Activated T-cell treated with anti-CD3 and anti-CD28 coated beads, Interleukin-2, amount 50 U/mL, for 72 hours (primary cell): Measurements from ENCODE around the gene LMLN. TPM values are rescaled to one million over a fixed set of nuclear protein-coding genes. Genes with fewer than 3 reads are reported as not detected.
"Not testable (repeated sequence)": the region's sequence is repeated elsewhere in the genome, so short reads cannot be mapped to it uniquely, and the experiment has no call there.

ENCODE experiments used
- ATAC-seq, 2 donors: fragments of 150-1000 bp; cut with Tn5 transposase; replicated peaks in 1 of 2; 2 replicates each; pipeline ENCODE4 v1.10.0; 2021; ENCODE audit warnings: moderate library complexity in 2 of 2, mild to moderate bottlenecking in 1 of 2
- DNase-seq, 2 donors: peaks; one replicate each; pipeline ENCODE4 v3.0.0; 2021 to 2022; ENCODE audit warnings: mixed read lengths in 1 of 2
- H3K27ac Mint-ChIP-seq: one replicate; pipeline ENCODE4 v1.8.0; 2022; ENCODE audit warnings: mild to moderate bottlenecking, moderate library complexity, mixed read lengths
- H3K27me3 Mint-ChIP-seq: one replicate; pipeline ENCODE4 v1.8.0; 2022; ENCODE audit warnings: low read depth, mixed read lengths
- H3K36me3 Mint-ChIP-seq, 2 donors: one replicate each; pipeline ENCODE4 v1.8.0; 2022; ENCODE audit warnings: mixed read lengths in 2 of 2, mild to moderate bottlenecking in 1 of 2; ENCODE audit not compliant: insufficient read depth in 2 of 2
- H3K4me1 Mint-ChIP-seq: one replicate; pipeline ENCODE4 v1.8.0; 2022; ENCODE audit warnings: low read depth, mixed read lengths
- H3K4me3 Mint-ChIP-seq, 2 donors: one replicate each; pipeline ENCODE4 v1.8.0; 2022; ENCODE audit warnings: mild to moderate bottlenecking in 2 of 2, mixed read lengths in 2 of 2, moderate library complexity in 2 of 2
- H3K9me3 Mint-ChIP-seq, 2 donors: one replicate each; pipeline ENCODE4 v1.8.0; 2022; ENCODE audit warnings: mixed read lengths in 2 of 2
- total RNA-seq, 2 donors: library from RNA; stranded (reverse); gene quantifications; one replicate each; pipeline ENCODE4 v1.2.3, GENCODE V29; 2022

The LMLN gene
- total RNA-seq, 2 donors from 2014 or later = 5.4 to 6.5 TPM

DNA sequence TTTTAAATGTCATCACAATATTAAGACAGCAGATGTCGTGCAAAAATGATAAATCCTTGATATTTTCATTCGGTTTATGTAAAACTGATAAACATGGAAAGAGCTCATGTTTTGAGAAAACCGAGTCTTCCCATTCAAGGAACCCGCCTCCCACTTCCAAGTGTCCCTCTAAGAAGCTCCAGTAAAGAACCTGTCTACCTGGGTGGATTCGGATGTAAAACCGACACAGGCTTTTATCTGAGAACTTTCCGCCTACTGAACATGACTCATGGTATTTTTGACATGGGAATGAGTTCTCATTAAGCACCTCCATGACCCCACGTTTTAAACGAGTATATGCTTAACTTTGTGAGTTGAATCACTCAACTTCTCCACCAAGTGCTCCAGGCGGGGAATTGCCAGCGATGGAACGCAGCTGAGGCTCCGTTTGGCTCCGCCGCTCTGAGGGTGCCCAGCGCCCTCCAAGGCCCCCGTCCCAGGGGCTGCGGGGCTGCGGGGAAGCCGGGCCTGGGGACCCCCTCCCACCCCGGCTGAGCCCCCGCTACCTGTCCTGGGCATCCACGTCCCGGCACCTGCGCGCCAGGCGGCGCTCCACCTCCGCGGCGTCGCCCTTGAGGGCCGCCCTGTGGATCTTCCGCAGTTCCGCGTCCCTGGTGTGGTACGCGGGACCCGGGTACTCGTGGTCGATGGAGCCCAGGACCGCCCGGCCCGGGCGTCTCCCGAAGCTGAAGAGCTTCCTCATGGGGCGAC, 119.9 kb downstream of the LMLN start:
- H3K4me3 Mint-ChIP-seq = peak overlapping the region; percentile 91
- peaks cover 32% of the 10 kb centered on the region for H3K4me1 Mint-ChIP-seq
- H3K36me3 Mint-ChIP-seq = peaks cover 0 to 3% of the 10 kb centered on the region in 2 donors
- H3K9me3 Mint-ChIP-seq = peaks cover 0 to 2% of the 10 kb centered on the region in 2 donors
- peak; percentile 60 to 63 for ATAC-seq
- H3K27me3 Mint-ChIP-seq = peaks cover 50% of the 10 kb centered on the region
- DNase-seq = peak; percentile 46 to 50
- peak overlapping the region; percentile 73 for H3K27ac Mint-ChIP-seq

DNA sequence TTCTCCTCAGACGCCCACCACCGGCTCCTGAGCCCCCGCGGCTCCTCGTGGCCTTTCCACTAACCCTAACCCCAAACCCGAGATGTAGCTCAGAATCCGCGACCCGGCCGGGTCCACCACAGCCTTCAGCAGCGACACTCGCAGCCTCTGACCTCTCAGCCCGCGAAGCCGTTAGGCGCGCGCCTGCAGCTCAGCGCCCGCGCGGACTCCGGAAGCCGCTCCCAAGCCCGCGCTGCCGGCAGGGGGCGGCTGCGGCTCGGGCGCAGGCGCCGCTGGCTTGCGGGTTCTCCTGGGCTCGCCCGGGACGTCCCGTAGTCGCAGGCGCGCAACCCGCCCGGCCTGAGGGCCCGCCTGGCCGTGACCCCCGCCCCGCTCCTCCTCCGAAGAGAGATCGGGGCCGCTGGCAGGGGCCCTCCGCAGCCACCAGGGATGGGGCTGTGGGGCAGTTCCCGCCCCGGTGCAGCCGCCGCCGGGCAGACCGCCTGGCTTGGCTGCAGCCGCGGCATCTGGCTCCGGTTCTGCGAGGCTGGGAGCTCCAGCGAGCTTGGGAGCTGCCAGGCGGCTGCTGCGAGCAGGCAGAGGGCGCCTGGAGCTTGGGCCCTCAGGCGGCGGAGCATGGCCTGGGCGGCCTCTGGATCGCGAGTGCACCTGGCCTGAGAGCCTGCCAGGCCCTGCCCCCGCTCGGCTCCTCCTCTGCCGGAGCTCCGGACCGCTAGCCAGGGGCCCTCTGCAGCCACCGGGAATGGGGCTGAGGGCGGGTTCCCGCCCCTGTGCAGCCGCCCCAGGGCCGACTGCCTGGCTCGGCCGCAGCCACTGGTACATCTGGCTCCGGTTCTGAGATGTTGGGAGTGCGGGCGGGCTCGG, 120.7 kb downstream of the LMLN start:
- peak; percentile 90 to 91 for ATAC-seq
- peak; percentile 85 to 90 for DNase-seq
- H3K4me3 Mint-ChIP-seq = peak overlapping the region; percentile 91
- peaks cover 55% of the 10 kb centered on the region for H3K27me3 Mint-ChIP-seq
- peaks cover 0 to 2% of the 10 kb centered on the region in 2 donors for H3K9me3 Mint-ChIP-seq
- H3K27ac Mint-ChIP-seq = peak overlapping the region; percentile 33
- peaks cover 24% of the 10 kb centered on the region for H3K4me1 Mint-ChIP-seq
- peaks cover 0 to 3% of the 10 kb centered on the region in 2 donors for H3K36me3 Mint-ChIP-seq

DNA sequence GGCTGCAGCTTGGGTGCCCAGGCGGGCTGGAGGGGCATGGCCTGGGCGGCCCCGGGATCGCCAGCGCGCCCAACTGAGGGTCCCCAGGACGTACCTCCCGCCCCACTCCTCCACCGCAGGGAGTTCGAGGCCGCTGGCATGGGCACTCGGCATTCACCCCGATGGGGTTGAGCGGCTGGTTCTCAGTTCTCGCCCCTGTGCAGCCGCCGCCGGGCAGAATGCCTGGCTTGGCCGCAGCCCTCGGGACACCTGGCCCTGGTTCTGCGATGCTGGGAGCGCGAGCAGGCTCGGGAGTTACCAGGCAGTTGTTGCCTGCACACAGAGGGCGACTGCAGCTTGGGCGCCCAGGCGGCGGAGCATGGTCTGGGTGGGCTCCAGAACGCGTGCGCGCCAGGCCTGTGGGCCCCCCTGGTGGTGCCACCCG, 121.4 kb downstream of the LMLN start:
- no peak for ATAC-seq
- H3K27ac Mint-ChIP-seq = no peak overlapping the region
- H3K9me3 Mint-ChIP-seq = peaks cover 0 to 2% of the 10 kb centered on the region in 2 donors
- peak overlapping the region; percentile 50 to 67 for H3K4me3 Mint-ChIP-seq
- peaks cover 55% of the 10 kb centered on the region for H3K27me3 Mint-ChIP-seq
- H3K4me1 Mint-ChIP-seq = peaks cover 17% of the 10 kb centered on the region
- peaks cover 0 to 3% of the 10 kb centered on the region in 2 donors for H3K36me3 Mint-ChIP-seq
- DNase-seq = no peak

DNA sequence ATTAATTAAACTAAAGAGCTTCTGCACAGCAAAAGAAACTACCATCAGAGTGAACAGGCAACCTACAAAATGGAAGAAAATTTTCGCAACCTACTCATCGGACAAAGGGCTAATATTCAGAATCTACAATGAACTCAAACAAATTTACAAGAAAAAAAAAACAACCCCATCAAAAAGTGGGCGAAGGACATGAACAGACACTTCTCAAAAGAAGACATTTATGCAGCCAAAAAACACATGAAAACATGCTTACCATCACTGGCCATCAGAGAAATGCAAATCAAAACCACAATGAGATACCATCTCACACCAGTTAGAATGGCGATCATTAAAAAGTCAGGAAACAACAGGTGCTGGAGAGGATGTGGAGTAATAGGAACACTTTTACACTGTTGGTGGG, 122.2 kb downstream of the LMLN start:
- Mint-ChIP-seq H3K27me3 (peaks cover 56% of the 10 kb centered on the region), H3K4me3 (peak overlapping the region; percentile 47 to 67), H3K4me1 (peaks cover 10% of the 10 kb centered on the region)
- not testable (repeated sequence) for H3K9me3 Mint-ChIP-seq, ATAC-seq, H3K27ac Mint-ChIP-seq, DNase-seq, H3K36me3 Mint-ChIP-seq

DNA sequence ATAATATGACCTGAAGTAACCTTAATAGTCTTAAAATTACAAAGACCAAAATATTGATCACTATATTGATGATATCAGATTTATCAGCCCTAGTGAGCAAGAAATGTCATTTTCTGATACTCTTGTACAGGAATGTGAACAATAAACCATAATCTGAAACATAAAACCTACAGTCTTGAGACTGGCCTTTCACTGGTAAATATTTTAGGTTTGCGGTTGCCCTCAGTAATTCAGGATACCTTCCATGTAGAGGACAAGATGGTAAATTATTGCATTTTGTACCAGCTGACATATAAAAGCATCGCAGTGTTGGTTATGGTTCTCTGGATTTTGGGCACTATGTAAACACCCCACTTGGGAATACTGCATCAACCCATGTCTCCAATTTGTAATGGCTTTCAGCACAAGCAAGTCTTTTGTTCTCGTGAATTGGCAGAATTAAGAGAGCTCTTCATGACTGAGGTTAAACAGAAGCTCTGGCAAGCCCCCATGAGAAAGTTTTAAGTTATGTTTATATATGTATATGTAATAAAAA, 128.5 kb downstream of the LMLN start:
- DNase-seq = no peak
- ATAC-seq = no peak
- Mint-ChIP-seq H3K4me1 (peaks cover 7% of the 10 kb centered on the region), H3K9me3 (peaks cover 0 to 9% of the 10 kb centered on the region in 2 donors), H3K36me3 (peaks cover 1 to 5% of the 10 kb centered on the region in 2 donors), H3K27ac (no peak overlapping the region), H3K4me3 (no peak overlapping the region), H3K27me3 (peaks cover 65% of the 10 kb centered on the region)

DNA sequence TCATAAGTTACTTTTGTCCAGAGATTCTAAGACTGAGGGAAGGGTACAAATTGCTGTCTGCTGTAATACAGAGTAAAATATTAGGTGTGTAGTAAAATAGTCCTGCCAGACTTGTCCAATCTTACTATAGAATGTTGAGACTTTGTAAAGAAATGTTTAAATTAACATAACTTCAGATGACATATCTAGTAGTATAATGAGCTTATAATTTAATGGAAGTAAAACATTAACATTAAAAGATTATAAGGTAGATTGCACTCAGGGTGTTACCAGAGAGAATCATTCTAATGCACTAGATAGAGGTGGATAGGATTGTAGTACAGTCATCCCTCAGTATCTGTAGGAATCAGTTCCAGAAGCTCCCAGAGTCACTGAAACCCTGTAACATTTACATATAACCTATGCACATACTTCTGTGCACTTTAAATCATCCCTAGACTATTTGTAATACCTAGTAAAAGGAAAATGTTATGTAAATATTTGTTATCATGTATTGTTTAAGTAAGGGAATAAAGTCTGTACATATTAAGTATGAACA, 130.8 kb downstream of the LMLN start:
- ATAC-seq (no peak), DNase-seq (no peak)
- H3K36me3 Mint-ChIP-seq = peaks cover 3 to 5% of the 10 kb centered on the region in 2 donors
- H3K27ac Mint-ChIP-seq = no peak overlapping the region
- H3K9me3 Mint-ChIP-seq = peaks cover 0 to 8% of the 10 kb centered on the region in 2 donors
- no peak overlapping the region for H3K4me3 Mint-ChIP-seq
- H3K4me1 Mint-ChIP-seq = peaks cover 9% of the 10 kb centered on the region
- H3K27me3 Mint-ChIP-seq = peaks cover 57% of the 10 kb centered on the region

DNA sequence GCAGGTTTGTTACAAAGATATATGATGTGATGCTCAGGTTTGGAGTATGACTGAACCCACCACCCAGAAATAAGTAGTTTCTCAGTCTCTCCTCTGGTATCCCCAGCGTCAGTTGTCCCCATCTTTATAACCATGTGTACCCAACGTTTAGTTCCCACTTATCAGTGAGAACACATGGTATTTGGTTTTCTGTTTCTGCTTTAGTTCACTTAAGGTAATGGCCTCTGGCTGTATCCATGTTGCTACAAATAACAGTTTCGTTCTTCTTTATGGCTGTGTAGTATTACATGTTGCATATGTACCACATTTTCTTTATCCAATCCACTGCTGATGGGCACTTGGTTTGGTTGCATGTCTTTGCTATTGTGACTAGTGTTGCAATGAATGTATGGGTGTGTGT, 132.3 kb downstream of the LMLN start:
- Mint-ChIP-seq H3K4me1 (peaks cover 9% of the 10 kb centered on the region), H3K27ac (no peak overlapping the region), H3K9me3 (peaks cover 2 to 9% of the 10 kb centered on the region in 2 donors), H3K4me3 (no peak overlapping the region), H3K36me3 (peaks cover 5 to 7% of the 10 kb centered on the region in 2 donors), H3K27me3 (peaks cover 43% of the 10 kb centered on the region)
- DNase-seq (no peak), ATAC-seq (no peak)

DNA sequence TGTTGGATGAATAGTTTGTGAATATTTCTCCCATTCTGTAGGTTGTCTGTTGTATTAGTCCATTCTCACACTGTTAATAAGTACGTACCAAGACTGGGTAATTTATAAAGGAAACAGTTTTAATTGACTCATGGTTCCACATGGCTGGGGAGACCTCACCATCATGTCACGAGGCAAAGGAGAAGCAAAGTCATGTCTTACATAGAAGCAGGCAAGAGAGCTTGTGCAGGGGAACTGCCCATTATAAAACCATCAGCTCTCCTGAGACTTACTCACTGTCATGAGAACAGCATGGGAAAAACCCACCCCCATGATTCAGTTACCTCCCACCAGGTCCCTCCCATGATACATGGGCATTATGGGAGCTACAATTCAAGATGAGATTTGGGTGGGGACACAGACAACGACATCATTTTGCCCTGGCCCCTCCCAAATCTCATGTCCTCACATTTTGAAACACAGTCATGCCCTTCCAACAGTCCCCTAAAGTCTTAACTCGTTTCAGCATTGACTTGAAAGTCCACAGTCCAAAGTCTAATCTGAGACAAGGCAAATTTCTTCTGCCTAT, 133.2 kb downstream of the LMLN start:
- Mint-ChIP-seq H3K27me3 (peaks cover 34% of the 10 kb centered on the region), H3K27ac (no peak overlapping the region), H3K4me1 (peaks cover 9% of the 10 kb centered on the region), H3K9me3 (peaks cover 2 to 9% of the 10 kb centered on the region in 2 donors), H3K4me3 (no peak overlapping the region), H3K36me3 (peaks cover 5 to 7% of the 10 kb centered on the region in 2 donors)
- no peak for ATAC-seq
- no peak for DNase-seq

Other genes starting within 250 kb of the LMLN start
- 10 to 100 TPM; 33.1 to 33.9 TPM for gene RUBCN, start 223.3 kb upstream of the LMLN start, total RNA-seq
- 10 to 100 TPM; 31.6 to 37.5 TPM for gene FYTTD1, start 210.3 kb upstream of the LMLN start, total RNA-seq
- gene LRCH3, start 169.0 kb upstream of the LMLN start, total RNA-seq = 10 to 100 TPM; 67.2 to 68.1 TPM
- gene RPL35A, start 10.0 kb upstream of the LMLN start, total RNA-seq = 1,000 to 10,000 TPM; 1,788 to 1,874 TPM